Activated CD8-positive, alpha-beta memory T cell treated with anti-CD3 and anti-CD28 coated beads, Interleukin-2, amount 50 U/mL, for 1 hour (primary cell): ENCODE results near the gene FASTK.

Experiments
- DNase-seq: peaks from one replicate; pipeline ENCODE4 v3.0.0-alpha.2; 2020; ENCODE audit errors: extremely low read depth

The FASTK gene, protein sequence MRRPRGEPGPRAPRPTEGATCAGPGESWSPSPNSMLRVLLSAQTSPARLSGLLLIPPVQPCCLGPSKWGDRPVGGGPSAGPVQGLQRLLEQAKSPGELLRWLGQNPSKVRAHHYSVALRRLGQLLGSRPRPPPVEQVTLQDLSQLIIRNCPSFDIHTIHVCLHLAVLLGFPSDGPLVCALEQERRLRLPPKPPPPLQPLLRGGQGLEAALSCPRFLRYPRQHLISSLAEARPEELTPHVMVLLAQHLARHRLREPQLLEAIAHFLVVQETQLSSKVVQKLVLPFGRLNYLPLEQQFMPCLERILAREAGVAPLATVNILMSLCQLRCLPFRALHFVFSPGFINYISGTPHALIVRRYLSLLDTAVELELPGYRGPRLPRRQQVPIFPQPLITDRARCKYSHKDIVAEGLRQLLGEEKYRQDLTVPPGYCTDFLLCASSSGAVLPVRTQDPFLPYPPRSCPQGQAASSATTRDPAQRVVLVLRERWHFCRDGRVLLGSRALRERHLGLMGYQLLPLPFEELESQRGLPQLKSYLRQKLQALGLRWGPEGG

GRCh38 chr7:151080522-151081169 is at the start of gene FASTK:
Gene FASTK (minus strand): TSS chr7:151080809. CDS start chr7:151080766, 43 bp downstream.
- peak; percentile 68 for DNase-seq

DNA sequence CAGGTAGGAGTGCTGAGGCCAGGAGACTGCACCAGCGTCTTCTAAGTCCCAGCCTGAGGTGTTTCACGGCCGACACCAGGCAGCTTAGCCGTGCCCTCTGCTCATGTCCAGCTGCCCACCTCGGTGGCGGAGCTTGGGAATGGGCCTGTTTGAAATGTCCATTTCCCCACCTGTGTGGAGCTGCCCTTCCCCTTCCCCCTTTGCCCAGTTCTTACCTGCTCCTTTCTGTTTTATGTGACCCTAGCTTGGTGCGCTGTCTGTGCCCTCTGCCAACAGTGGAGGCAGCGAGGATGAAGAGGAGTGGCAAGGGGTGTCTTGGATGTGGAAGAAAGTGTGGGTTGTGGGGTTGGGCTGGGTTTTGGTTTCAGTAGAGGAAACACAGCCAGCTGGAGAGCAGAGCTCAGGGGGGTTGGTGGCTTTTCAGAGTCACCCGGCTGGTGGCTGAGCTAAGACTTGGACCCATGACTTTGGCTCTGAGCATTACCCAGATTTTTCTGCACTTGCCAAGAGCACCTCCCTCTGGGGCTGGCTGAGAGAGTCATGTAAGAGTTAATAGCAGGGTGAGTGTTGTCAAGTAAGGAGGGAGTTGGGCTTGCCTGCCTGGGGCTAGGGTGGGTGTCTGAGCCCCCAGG is 49.5 kb upstream of the FASTK start:
- DNase-seq: no peak

GRCh38 chr7:151129117-151129959 is 48.7 kb upstream of the FASTK start:
- no peak for DNase-seq

DNA sequence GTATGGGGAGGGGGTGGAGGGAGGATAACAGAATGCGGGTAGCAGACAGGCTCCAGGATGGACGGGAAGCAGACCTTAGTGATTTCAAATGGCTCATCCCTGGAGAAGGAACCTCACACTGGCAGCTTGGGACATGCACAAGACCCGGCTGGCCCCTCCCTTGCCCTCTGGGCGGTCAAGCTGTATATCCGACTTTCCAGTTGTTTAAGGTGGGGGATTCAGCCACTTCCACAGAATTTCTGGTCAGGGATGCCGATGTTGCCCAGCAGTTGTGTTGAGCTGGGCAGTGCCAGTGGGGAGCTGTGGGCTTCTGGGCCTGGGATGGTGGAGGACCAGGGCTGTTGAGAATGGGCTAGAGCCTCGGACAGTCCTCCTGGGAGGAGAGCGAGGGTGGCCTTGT is 48.1 kb upstream of the FASTK start:
- DNase-seq: no peak

- no peak for DNase-seq
Measured at GRCh38 chr7:151128144-151128543, 47.5 kb upstream of the FASTK start.

GRCh38 chr7:151126491-151127137 is 46.0 kb upstream of the FASTK start:
- DNase-seq: no peak

- no peak for DNase-seq
Measured at GRCh38 chr7:151125846-151126481, 45.4 kb upstream of the FASTK start.

- no peak for DNase-seq
Measured at GRCh38 chr7:151125470-151125845, 44.8 kb upstream of the FASTK start.

DNA sequence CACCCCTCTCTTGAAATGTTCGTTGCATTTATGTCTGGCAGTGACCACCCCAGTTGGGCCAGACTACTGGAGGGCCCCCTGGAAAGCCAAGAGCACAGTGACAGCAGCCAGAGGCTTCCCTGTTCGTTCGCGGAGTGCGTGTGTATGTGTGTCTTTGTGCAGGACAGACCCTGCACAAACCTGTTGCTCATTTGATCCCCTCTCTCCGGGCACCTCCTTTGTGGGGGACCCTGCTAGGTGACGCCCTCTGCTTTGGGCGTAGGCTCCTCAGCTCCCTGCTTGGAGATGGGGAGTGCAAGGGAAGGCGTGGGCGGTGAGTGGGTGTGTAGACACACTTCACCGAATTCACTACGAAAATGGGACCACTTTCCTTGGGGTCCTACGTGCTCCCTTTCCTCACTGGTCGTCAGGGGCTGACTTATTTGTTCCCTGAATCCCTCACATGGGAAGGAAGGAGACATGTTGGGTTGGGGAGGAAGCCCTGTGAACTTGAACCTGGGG is 44.3 kb upstream of the FASTK start:
- DNase-seq: no peak

- no peak for DNase-seq
Measured at GRCh38 chr7:151124481-151124880, 43.9 kb upstream of the FASTK start.

- DNase-seq: peak; percentile 56
Measured at GRCh38 chr7:151123822-151124464, 43.3 kb upstream of the FASTK start.

DNA sequence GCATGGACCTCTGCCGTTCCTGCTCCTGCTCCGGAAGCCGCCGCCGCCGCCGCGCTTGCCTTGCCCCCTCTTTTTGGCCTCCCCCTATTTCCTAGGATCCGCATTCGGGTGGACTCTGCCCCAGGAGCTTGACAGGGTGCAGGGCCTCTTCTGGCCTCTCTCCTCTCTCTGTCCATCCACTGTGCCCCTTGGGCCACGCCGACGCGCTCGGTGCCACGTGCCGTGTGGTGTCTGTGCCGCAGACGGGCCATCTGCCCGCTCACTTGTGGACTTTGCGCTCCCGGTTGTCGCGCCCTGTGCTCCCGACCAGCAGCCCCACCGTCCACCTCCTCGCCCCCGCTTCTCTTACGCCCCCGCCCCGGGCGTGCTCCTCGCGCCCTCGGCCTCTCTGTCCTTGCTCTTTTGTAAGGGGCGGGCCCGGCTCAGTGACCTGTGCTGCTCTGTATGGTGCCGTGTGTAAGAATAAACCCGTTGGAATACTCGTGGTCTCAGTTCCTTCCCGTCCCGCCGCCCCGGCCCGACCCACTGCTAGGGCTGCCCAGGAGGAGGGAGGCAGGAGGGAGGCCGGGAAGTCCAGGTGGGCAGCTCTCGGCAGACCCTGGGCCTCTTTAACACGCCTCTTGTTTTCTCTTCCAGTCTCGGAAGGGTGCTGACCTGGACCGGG is 42.7 kb upstream of the FASTK start:
- DNase-seq: no peak

- no peak for DNase-seq
Measured at GRCh38 chr7:151122796-151123157, 42.2 kb upstream of the FASTK start.

DNA sequence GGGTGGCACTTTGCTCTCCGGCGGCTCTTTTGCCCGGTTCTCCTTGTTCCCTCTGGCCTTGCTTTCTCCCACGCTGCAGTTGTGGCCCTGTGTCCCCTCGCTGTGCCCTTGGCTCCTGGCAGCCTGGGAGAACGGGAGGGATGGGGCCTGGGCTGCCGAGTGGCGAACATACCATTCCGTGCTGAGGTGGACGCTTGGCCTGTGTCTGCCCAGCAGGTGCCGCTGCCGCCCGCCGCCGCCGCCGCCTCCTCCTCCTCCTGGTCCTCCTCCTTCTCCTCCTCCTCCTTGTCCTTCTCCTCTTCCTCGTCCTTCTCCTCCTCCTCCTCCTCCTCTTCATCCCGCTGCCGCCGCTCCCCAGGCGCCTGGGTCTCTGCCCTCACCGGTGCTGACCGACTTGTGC is 41.7 kb upstream of the FASTK start:
- DNase-seq: no peak

DNA sequence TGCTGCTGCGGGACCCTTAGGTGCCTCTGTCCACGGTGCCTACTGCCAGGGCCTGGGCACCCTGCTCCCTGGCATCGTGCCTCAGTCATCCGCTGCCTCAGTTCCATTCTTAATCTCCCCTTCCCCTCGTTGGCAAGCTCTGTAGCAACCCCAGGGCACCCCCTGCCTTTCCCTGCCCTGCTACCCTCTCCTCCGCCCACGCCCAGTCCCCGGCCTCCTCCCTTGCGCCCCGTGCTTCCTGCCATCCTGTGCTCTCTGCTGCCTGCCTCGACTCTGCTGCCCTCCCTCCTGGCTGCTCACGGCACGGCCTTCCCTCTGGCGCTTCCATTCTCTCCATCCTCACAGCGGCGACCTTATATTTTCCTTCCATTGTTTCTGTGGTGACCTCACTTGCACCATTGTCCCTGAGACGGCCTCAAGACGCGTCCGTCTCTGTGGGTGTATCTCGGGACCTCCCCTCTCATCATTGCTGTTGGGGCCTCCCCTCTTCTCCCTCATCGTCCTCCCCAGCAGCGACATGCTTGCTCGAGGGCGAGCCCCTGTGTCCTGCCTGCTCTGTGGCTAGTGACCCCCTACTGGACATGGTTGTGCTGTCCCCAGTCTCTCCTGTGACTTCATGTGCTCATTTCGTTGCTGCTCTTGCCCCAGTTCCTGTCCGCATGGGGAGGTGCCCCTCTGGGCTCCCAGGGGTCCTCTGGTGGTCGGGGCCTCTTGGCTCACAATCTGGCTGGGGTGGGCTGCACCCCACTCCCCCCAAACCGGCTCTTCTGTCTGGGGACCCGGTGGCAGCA is 41.0 kb upstream of the FASTK start:
- no peak for DNase-seq

GRCh38 chr7:151120896-151121295 is 40.3 kb upstream of the FASTK start:
- DNase-seq: no peak

- no peak for DNase-seq
Measured at GRCh38 chr7:151119902-151120301, 39.3 kb upstream of the FASTK start.

DNA sequence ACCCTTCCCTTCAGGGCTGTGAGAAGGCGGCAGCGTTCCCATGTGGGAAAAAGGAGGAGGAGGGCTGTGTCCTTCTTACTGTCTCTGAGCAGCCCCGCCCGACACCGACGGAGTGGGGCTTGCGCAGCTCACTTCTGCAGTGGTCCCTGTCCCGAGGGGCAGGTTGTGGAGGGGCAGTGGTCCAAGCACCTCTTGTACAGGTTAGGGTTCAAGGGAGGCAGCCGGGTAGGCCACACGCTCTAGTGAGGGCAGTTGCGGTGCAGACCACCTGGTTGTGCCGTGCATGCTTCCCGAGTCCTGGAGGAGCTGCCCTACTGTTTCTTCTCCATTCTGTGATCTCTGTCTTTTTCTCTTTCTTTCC is 38.4 kb upstream of the FASTK start:
- DNase-seq: no peak
